ENCODE data around the gene KASH5. TPM values are rescaled to one million over a fixed set of nuclear protein-coding genes. Genes with fewer than 3 reads are reported as not detected.

The KASH5 gene
- total and polyA plus RNA-seq, 2 of the 4 experiments (the other 2 are of a cell fraction) = not detected

- no peak overlapping the region for H3K27ac ChIP-seq (ENCODE audit: insufficient read depth, low read length)
- ChIA-PET POLR2A (ENCODE audit: unreplicated experiment) (no interaction called here), CTCF (no interaction called here)
- H3K4me1 ChIP-seq (ENCODE audit: control insufficient read depth, insufficient read depth, low read length) = no peaks in the 10 kb centered on the region
- no peak overlapping the region for H3K23ac ChIP-seq (ENCODE audit: low read depth, low read length)
- H3K4me2 ChIP-seq (ENCODE audit: low read depth, low read length) = no peak overlapping the region
- no peak overlapping the region for H3K4ac ChIP-seq (ENCODE audit: low read depth, low read length)
- H2BK120ac ChIP-seq (ENCODE audit: low read depth, low read length) = no peak overlapping the region
- no peak overlapping the region for H3K4me3 ChIP-seq (ENCODE audit: insufficient read depth, low read depth, low read length)
- ATAC-seq (ENCODE audit: low read depth) = no peak
- H2BK20ac ChIP-seq (ENCODE audit: low read depth, low read length) = no peak overlapping the region
- no peak overlapping the region for H2BK15ac ChIP-seq (ENCODE audit: low read depth, low read length)
- H2AK9ac ChIP-seq (replicated peaks; ENCODE audit: low read depth, low read length, poor library complexity) = no peak overlapping the region
- no peak overlapping the region for H2AFZ ChIP-seq (replicated peaks; ENCODE audit: low read length, poor library complexity)
- WGBS, 2 experiments (ENCODE audit: extremely low coverage in 2 of 2, insufficient read length in 1 of 2) = no CpG with 5 or more reads among the region's 5 CpGs
- no peak overlapping the region for H3K14ac ChIP-seq (replicated peaks; ENCODE audit: low read depth, low read length)
- peaks cover 23% of the 10 kb centered on the region for H3K9me3 ChIP-seq (ENCODE audit: control insufficient read depth, insufficient read depth, low read length)
- no peak overlapping the region for H4K8ac ChIP-seq (ENCODE audit: low read depth in 2 of 2, low read length in 2 of 2)
- dilution Hi-C loops (cut with HindIII; ENCODE audit: low sequenced_read_pairs, unreplicated experiment) (no loop called here), in situ Hi-C loops (cut with MboI; ENCODE audit: low sequenced_read_pairs) (no loop called here), intact Hi-C loops (cut with micrococcal nuclease) (no loop called here)
- H3K56ac ChIP-seq (ENCODE audit: extremely low read depth, insufficient read depth, low read length) = no peak overlapping the region
- H4K5ac ChIP-seq (ENCODE audit: low read depth, low read length) = no peak overlapping the region
- H4K91ac ChIP-seq (ENCODE audit: insufficient read depth, low read depth, low read length) = no peak overlapping the region
- no peak for TF ChIP-seq NFE2L2 (IDR thresholded peaks at IDR 0.05; ENCODE audit: low read depth, low read length)
- no peak for TF ChIP-seq CTCF (conservative IDR thresholded peaks at IDR 0.05; ENCODE audit: low read depth, low read length)
- no peak for TF ChIP-seq BHLHE40 (IDR thresholded peaks at IDR 0.05; ENCODE audit: low read depth, low read length)
- H2BK5ac ChIP-seq (ENCODE audit: low read depth, low read length, poor library complexity, severe bottlenecking) = no peak overlapping the region
- H3K9ac ChIP-seq (ENCODE audit: low read depth, low read length) = no peak overlapping the region
- H3K18ac ChIP-seq (ENCODE audit: low read depth, low read length) = no peak overlapping the region
- no peak for DNase-seq
- H3K36me3 ChIP-seq (ENCODE audit: control insufficient read depth, insufficient read depth, low read length) = no peaks in the 10 kb centered on the region
- peaks cover 2% of the 10 kb centered on the region; the same call in 1 of the 2 replicates for H3K9me1 ChIP-seq (ENCODE audit: insufficient read depth, low read length)
- no TSS peak for BruUV-seq (replicated peaks)
- H3K79me1 ChIP-seq (ENCODE audit: low read depth in 1 of 2, low read length in 2 of 2) = no peaks in the 10 kb centered on the region
- peaks cover 2% of the 10 kb centered on the region; the same call in 1 of the 2 replicates for H3K27me3 ChIP-seq (ENCODE audit: control insufficient read depth, insufficient read depth, low read length)
- no peaks in the 10 kb centered on the region for H4K20me1 ChIP-seq (ENCODE audit: insufficient read depth, low read length)
- H2AK5ac ChIP-seq (ENCODE audit: low read depth, low read length) = no peak overlapping the region
Measured at GRCh38 chr19:49368711-49369358, 19.2 kb upstream of the KASH5 start.

Data from IMR-90 (cell line).